SK-N-SH (cell line): ENCODE data around the gene ANKRD34B. TPM values are rescaled to one million over a fixed set of nuclear protein-coding genes. Genes with fewer than 3 reads are reported as not detected.

Experiments used
- CTCF ChIA-PET: fragments of 300-600, 350-600 bp; formaldehyde crosslinking; extraction: SDS; loops from one replicate; lab custom pipeline; 2021; lab: Yijun Ruan, JAX
- POLR2A ChIA-PET: fragments of 350-600 bp; sonication (Branson Sonifier 250); formaldehyde crosslinking; extraction: SDS; loops from one replicate; lab custom pipeline; 2020; ENCODE audit warnings: antibody characterized with exemption, inconsistent platforms; lab: Yijun Ruan, JAX
- DNase-seq: peaks from one replicate; pipeline ENCODE4 v3.0.0; 2012
- H2AFZ ChIP-seq: fragments of 200-600 bp; sonication (generic); 2 replicates; pipeline ENCODE4 v1.8.1; 2016; ENCODE audit warnings: antibody characterized with exemption, mild to moderate bottlenecking, low read depth
- H3F3A ChIP-seq: fragments of 200-600 bp; sonication (generic); replicated peaks from 2 replicates; pipeline ENCODE3; 2016; ENCODE audit warnings: antibody characterized with exemption, mild to moderate bottlenecking; ENCODE audit not compliant: insufficient read depth
- H3K27ac ChIP-seq, 2 experiments: fragments of 200-500 bp in 1 of 2; fragments of 200-600 bp in 1 of 2; sonication (Bioruptor generic) in 1 of 2; sonication (generic), shearing (Covaris generic) in 1 of 2; 2 replicates each; pipeline versions ENCODE4 v1.5.1 to v1.6.1; 2014 to 2016; ENCODE audit warnings: low read depth in 2 of 2, inconsistent platforms in 1 of 2, low read length in 1 of 2, mild to moderate bottlenecking in 1 of 2, mixed read lengths in 1 of 2
- H3K27me3 ChIP-seq: fragments of 200-600 bp; sonication (generic), shearing (Covaris generic); 2 replicates; pipeline ENCODE4 v1.6.1; 2016; ENCODE audit warnings: mixed run types; ENCODE audit not compliant: insufficient read depth
- H3K36me3 ChIP-seq, 2 experiments: fragments of 200-500 bp in 1 of 2; fragments of 200-600 bp in 1 of 2; sonication (Bioruptor generic) in 1 of 2; sonication (generic) in 1 of 2; replicated peaks in 1 of 2; 2 replicates each; pipeline versions ENCODE3 to v1.5.1; 2014 to 2016; ENCODE audit warnings: low read length in 1 of 2, mild to moderate bottlenecking in 1 of 2; ENCODE audit not compliant: insufficient read depth in 2 of 2, control insufficient read depth in 1 of 2
- H3K4me1 ChIP-seq, 2 experiments: fragments of 200-500 bp in 1 of 2; fragments of 200-600 bp in 1 of 2; sonication (Bioruptor generic) in 1 of 2; sonication (generic), shearing (Covaris generic) in 1 of 2; 2 replicates each; pipeline versions ENCODE4 v1.5.1 to v1.6.1; 2014 to 2016; ENCODE audit warnings: low read depth in 1 of 2, low read length in 1 of 2, mixed run types in 1 of 2; ENCODE audit not compliant: insufficient read depth in 2 of 2, control insufficient read depth in 1 of 2
- H3K4me2 ChIP-seq: fragments of 200-600 bp; sonication (generic), shearing (Covaris generic); 2 replicates; pipeline ENCODE4 v1.6.1; 2017; ENCODE audit warnings: mixed run types
- H3K4me3 ChIP-seq, 2 experiments: fragments of 200-500 bp in 1 of 2; fragments of 200-600 bp in 1 of 2; sonication (Bioruptor generic) in 1 of 2; sonication (generic), shearing (Covaris generic) in 1 of 2; 2 replicates each; pipeline versions ENCODE4 v1.5.1 to v1.8.1; 2014 to 2016; ENCODE audit warnings: low read depth in 2 of 2, inconsistent platforms in 1 of 2, low read length in 1 of 2, mild to moderate bottlenecking in 1 of 2, mixed read lengths in 1 of 2, moderate library complexity in 1 of 2
- H3K79me2 ChIP-seq: fragments of 200-600 bp; sonication (generic); 2 replicates; pipeline ENCODE4 v1.8.1; 2017; ENCODE audit warnings: mild to moderate bottlenecking; ENCODE audit not compliant: insufficient read depth
- H3K9ac ChIP-seq: fragments of 200-600 bp; sonication (generic); 2 replicates; pipeline ENCODE4 v1.6.1; 2017; ENCODE audit warnings: mixed run types
- H3K9me2 ChIP-seq: fragments of 200-600 bp; sonication (generic); 2 replicates; pipeline ENCODE4 v1.6.1; 2017; ENCODE audit warnings: mixed run types
- H3K9me3 ChIP-seq: fragments of 200-600 bp; sonication (generic); 2 replicates; pipeline ENCODE4 v1.6.1; 2017; ENCODE audit warnings: mixed run types, mild to moderate bottlenecking, moderate library complexity
- H4K20me1 ChIP-seq: fragments of 200-600 bp; sonication (generic); 2 replicates; pipeline ENCODE4 v1.6.1; 2017; ENCODE audit warnings: mild to moderate bottlenecking, mixed run types; ENCODE audit not compliant: insufficient read depth
- EP300 ChIP-seq, 2 experiments: IDR thresholded peaks; 2 replicates each; pipeline versions ENCODE4 v1.4.0 to v1.6.1; 2012; ENCODE audit warnings: borderline replicate concordance in 1 of 2, low read depth in 1 of 2, low read length in 1 of 2
- EZH2phosphoT487 ChIP-seq: fragments of 200-600 bp; sonication (generic); IDR thresholded peaks from 2 replicates; pipeline ENCODE4 v1.6.1; 2017; ENCODE audit warnings: low read depth, mixed run types, mild to moderate bottlenecking, antibody characterized with exemption, moderate library complexity, borderline replicate concordance
- FOXM1 ChIP-seq: IDR thresholded peaks from 2 replicates; pipeline ENCODE4 v1.4.0; 2012; ENCODE audit warnings: low read depth, mild to moderate bottlenecking
- GABPA ChIP-seq: IDR thresholded peaks from 2 replicates; pipeline ENCODE4 v1.4.0; 2012; ENCODE audit warnings: low read depth, mild to moderate bottlenecking
- JUND ChIP-seq: IDR thresholded peaks from 2 replicates; pipeline ENCODE4 v1.4.0; 2012
- MAX ChIP-seq: IDR thresholded peaks from 2 replicates; pipeline ENCODE4 v1.4.0; 2012; ENCODE audit warnings: low read depth
- NFIC ChIP-seq: IDR thresholded peaks from 2 replicates; pipeline ENCODE4 v1.4.0; 2012; ENCODE audit warnings: borderline replicate concordance
- NRF1 ChIP-seq: IDR thresholded peaks from 2 replicates; pipeline ENCODE4 v1.6.1; 2012; ENCODE audit warnings: low read depth, mild to moderate bottlenecking, low read length
- RAD21 ChIP-seq: IDR thresholded peaks from 2 replicates; pipeline ENCODE4 v1.6.1; 2012; ENCODE audit warnings: mild to moderate bottlenecking, low read length
- RCOR1 ChIP-seq: fragments of 150-350 bp; IDR thresholded peaks from 2 replicates; pipeline ENCODE4 v1.6.1; 2017; ENCODE audit warnings: antibody characterized with exemption, low read length
- RFX5 ChIP-seq: IDR thresholded peaks from 2 replicates; pipeline ENCODE4 v1.6.1; 2012; ENCODE audit warnings: mild to moderate bottlenecking, improper control_type of control experiment, low read length
- RXRA ChIP-seq: IDR thresholded peaks from 2 replicates; pipeline ENCODE4 v1.4.0; 2012; ENCODE audit warnings: low read depth, mild to moderate bottlenecking, borderline replicate concordance
- SIN3A ChIP-seq: IDR thresholded peaks from 2 replicates; pipeline ENCODE4 v1.6.1; 2012; ENCODE audit warnings: low read depth, mild to moderate bottlenecking, low read length, moderate library complexity, borderline replicate concordance
- SMC3 ChIP-seq: IDR thresholded peaks from 2 replicates; pipeline ENCODE4 v1.6.1; 2012; ENCODE audit warnings: low read depth, low read length, improper control_type of control experiment
- TAF1 ChIP-seq: IDR thresholded peaks from 2 replicates; pipeline ENCODE4 v1.6.1; 2012; ENCODE audit warnings: low read depth, mild to moderate bottlenecking, low read length, moderate library complexity, borderline replicate concordance
- TCF12 ChIP-seq: IDR thresholded peaks from 2 replicates; pipeline ENCODE4 v1.4.0; 2012
- TEAD4 ChIP-seq: IDR thresholded peaks from 2 replicates; pipeline ENCODE4 v1.4.0; 2012; ENCODE audit warnings: mild to moderate bottlenecking, borderline replicate concordance; ENCODE audit not compliant: insufficient read depth
- USF2 ChIP-seq: fragments of 150-350 bp; IDR thresholded peaks from 2 replicates; pipeline ENCODE4 v1.6.1; 2017; ENCODE audit warnings: antibody characterized with exemption, low read length, low read depth, borderline replicate concordance
- WGBS: methylation state at CpG from one replicate; pipeline ENCODE4 v1.1.6; 2017; ENCODE audit warnings: low lambda C conversion rate; 5-methylcytosine and 5-hydroxymethylcytosine counted together
- polyA plus RNA-seq, 3 experiments: library from polyadenylated mRNA; depleted of rRNA; stranded (reverse); fragments of >200 nt; gene quantifications; 2 replicates each; pipeline ENCODE4 v1.2.3, GENCODE V29; 2012
- TF ChIP-seq, protein P1 (sequence below): IDR thresholded peaks from 2 replicates; pipeline ENCODE4 v1.4.0; 2012; ENCODE audit warnings: low read depth, borderline replicate concordance
- TF ChIP-seq, protein P2 (sequence below): fragments of 200-600 bp; sonication (generic); IDR thresholded peaks from 2 replicates; pipeline ENCODE4 v1.6.1; 2017; ENCODE audit warnings: antibody characterized with exemption, mild to moderate bottlenecking, moderate library complexity
- TF ChIP-seq, protein P3 (sequence below): fragments of 150-350 bp; IDR thresholded peaks from 2 replicates; pipeline ENCODE4 v1.6.1; 2016; ENCODE audit warnings: mild to moderate bottlenecking, low read depth, low read length

Gene ANKRD34B
- polyA plus RNA-seq, 1 of the 3 experiments (the other 2 are of a cell fraction): not detected

DNA sequence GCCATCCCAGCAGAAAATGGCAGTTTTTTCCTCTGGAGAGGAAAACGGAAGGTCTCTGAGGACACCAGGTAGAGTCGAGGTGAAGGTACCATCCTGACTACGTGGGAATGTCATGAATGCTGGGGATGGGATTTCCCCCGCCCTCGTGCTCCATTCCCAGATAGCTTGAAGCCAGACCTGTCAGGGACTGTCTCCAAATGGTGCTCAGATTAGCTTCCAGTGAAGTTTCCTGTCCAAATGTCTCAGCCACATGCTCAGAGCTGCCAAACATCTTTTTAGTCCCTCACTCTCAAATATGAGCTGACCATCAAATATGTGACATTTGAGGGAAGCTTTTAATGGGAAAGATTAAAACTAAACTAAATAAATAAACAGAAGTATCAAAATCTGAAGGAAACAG lies 7.6 kb upstream of the ANKRD34B start:
- H3K27ac ChIP-seq: no peak overlapping the region
- H3K36me3 ChIP-seq: no peaks in the 10 kb centered on the region
- DNase-seq: no peak
- no peak overlapping the region for H3K4me2 ChIP-seq
- ChIA-PET POLR2A (no interaction called here), CTCF (no interaction called here)
- TF ChIP-seq SMC3: no peak
- no peak for TF ChIP-seq EP300 (IDR thresholded peaks at IDR 0.05; ENCODE audit: borderline replicate concordance in 1 of 2, low read depth in 1 of 2, low read length in 1 of 2)
- no peak for TF ChIP-seq FOXM1
- no peak for TF ChIP-seq SIN3A
- no peak for TF ChIP-seq GABPA
- TF ChIP-seq RCOR1: no peak
- no peak for TF ChIP-seq TAF1
- TF ChIP-seq NRF1: no peak
- no peak for TF ChIP-seq EZH2phosphoT487
- TF ChIP-seq MAX: no peak
- no peak for TF ChIP-seq RAD21
- no peak for TF ChIP-seq RXRA
- TF ChIP-seq, protein P1, sequence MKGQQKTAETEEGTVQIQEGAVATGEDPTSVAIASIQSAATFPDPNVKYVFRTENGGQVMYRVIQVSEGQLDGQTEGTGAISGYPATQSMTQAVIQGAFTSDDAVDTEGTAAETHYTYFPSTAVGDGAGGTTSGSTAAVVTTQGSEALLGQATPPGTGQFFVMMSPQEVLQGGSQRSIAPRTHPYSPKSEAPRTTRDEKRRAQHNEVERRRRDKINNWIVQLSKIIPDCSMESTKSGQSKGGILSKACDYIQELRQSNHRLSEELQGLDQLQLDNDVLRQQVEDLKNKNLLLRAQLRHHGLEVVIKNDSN: no peak
- TF ChIP-seq USF2: no peak
- no peak for TF ChIP-seq TCF12
- no peaks in the 10 kb centered on the region for H3K9me3 ChIP-seq
- no peaks in the 10 kb centered on the region for H4K20me1 ChIP-seq
- H3K4me3 ChIP-seq: no peak overlapping the region
- no peaks in the 10 kb centered on the region for H3K79me2 ChIP-seq
- H3F3A ChIP-seq: no peaks in the 10 kb centered on the region
- no peak overlapping the region for H3K9ac ChIP-seq
- no peaks in the 10 kb centered on the region for H3K9me2 ChIP-seq
- H3K27me3 ChIP-seq: no peaks in the 10 kb centered on the region
- 31% methylated on average over 5 of the region's 5 CpGs for WGBS
- no peaks in the 10 kb centered on the region for H3K4me1 ChIP-seq
- H2AFZ ChIP-seq: no peak overlapping the region

GRCh38 chr5:80576383-80576782 lies 6.3 kb upstream of the ANKRD34B start:
- H3K9me2 ChIP-seq: no peaks in the 10 kb centered on the region
- H3K79me2 ChIP-seq: no peaks in the 10 kb centered on the region
- H3K9ac ChIP-seq: no peak overlapping the region
- H3F3A ChIP-seq: no peaks in the 10 kb centered on the region
- ChIA-PET POLR2A (no interaction called here), CTCF (interaction anchor here (1.0 kb wide), 1 partner anchor 11 kb away, joined by 3 read pairs; no protein-coding TSS in a partner anchor)
- no peak overlapping the region for H3K4me2 ChIP-seq
- no peaks in the 10 kb centered on the region for H3K9me3 ChIP-seq
- H3K4me1 ChIP-seq: no peaks in the 10 kb centered on the region
- H2AFZ ChIP-seq: no peak overlapping the region
- WGBS: 75% methylated on average over 5 of the region's 5 CpGs
- DNase-seq: no peak
- no peak overlapping the region for H3K4me3 ChIP-seq
- no peaks in the 10 kb centered on the region for H3K36me3 ChIP-seq
- no peaks in the 10 kb centered on the region for H4K20me1 ChIP-seq
- H3K27ac ChIP-seq: no peak overlapping the region
- H3K27me3 ChIP-seq: peaks cover 5% of the 10 kb centered on the region; the same call in 1 of the 2 replicates
- no peak for TF ChIP-seq RAD21
- no peak for TF ChIP-seq NFIC
- no peak for TF ChIP-seq GABPA
- TF ChIP-seq, protein P2, sequence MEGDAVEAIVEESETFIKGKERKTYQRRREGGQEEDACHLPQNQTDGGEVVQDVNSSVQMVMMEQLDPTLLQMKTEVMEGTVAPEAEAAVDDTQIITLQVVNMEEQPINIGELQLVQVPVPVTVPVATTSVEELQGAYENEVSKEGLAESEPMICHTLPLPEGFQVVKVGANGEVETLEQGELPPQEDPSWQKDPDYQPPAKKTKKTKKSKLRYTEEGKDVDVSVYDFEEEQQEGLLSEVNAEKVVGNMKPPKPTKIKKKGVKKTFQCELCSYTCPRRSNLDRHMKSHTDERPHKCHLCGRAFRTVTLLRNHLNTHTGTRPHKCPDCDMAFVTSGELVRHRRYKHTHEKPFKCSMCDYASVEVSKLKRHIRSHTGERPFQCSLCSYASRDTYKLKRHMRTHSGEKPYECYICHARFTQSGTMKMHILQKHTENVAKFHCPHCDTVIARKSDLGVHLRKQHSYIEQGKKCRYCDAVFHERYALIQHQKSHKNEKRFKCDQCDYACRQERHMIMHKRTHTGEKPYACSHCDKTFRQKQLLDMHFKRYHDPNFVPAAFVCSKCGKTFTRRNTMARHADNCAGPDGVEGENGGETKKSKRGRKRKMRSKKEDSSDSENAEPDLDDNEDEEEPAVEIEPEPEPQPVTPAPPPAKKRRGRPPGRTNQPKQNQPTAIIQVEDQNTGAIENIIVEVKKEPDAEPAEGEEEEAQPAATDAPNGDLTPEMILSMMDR: no peak
- TF ChIP-seq RFX5: no peak
- TF ChIP-seq, protein P3, sequence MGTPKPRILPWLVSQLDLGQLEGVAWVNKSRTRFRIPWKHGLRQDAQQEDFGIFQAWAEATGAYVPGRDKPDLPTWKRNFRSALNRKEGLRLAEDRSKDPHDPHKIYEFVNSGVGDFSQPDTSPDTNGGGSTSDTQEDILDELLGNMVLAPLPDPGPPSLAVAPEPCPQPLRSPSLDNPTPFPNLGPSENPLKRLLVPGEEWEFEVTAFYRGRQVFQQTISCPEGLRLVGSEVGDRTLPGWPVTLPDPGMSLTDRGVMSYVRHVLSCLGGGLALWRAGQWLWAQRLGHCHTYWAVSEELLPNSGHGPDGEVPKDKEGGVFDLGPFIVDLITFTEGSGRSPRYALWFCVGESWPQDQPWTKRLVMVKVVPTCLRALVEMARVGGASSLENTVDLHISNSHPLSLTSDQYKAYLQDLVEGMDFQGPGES: no peak
- TF ChIP-seq EZH2phosphoT487: no peak
- no peak for TF ChIP-seq JUND
- TF ChIP-seq FOXM1: no peak
- TF ChIP-seq TEAD4: no peak
- no peak for TF ChIP-seq RCOR1
